Measurements from ENCODE around the gene CABYR.

CABYR gene

GRCh38 chr18:24138789-24139616 lies at the start of gene CABYR:
Gene CABYR, plus strand, starts transcription at chr18:24139062. Its CDS starts 4,053 bp downstream, at chr18:24143115.
- TF ChIP-seq CTCF (IDR thresholded peaks at IDR 0.05; ENCODE audit: low read depth, low read length, missing control alignments): no peak
- peak within 1 kb of the TSS; percentile 57 for H3K4me3 ChIP-seq (ENCODE audit: low read depth, low read length)
- peak; percentile 59 for DNase-seq (ENCODE audit: low read depth)
- in situ Hi-C loops (cut with HindIII; ENCODE audit: low sequenced_read_pairs): no loop called here

GRCh38 chr18:24089076-24089475 lies 49.8 kb upstream of the CABYR start:
- TF ChIP-seq CTCF (IDR thresholded peaks at IDR 0.05; ENCODE audit: low read depth, low read length, missing control alignments): no peak
- in situ Hi-C loops (cut with HindIII; ENCODE audit: low sequenced_read_pairs): no loop called here
- no peak overlapping the region for H3K4me3 ChIP-seq (ENCODE audit: low read depth, low read length)
- no peak for DNase-seq (ENCODE audit: low read depth)

- DNase-seq (ENCODE audit: low read depth): no peak
- no peak for TF ChIP-seq CTCF (IDR thresholded peaks at IDR 0.05; ENCODE audit: low read depth, low read length, missing control alignments)
- no peak overlapping the region for H3K4me3 ChIP-seq (ENCODE audit: low read depth, low read length)
- in situ Hi-C loops (cut with HindIII; ENCODE audit: low sequenced_read_pairs): no loop called here
These were observed 49.1 kb upstream of the CABYR start for GRCh38 chr18:24089515-24090337.

GRCh38 chr18:24090876-24091275 lies 48.0 kb upstream of the CABYR start:
- TF ChIP-seq CTCF (IDR thresholded peaks at IDR 0.05; ENCODE audit: low read depth, low read length, missing control alignments): no peak
- in situ Hi-C loops (cut with HindIII; ENCODE audit: low sequenced_read_pairs): no loop called here
- no peak for DNase-seq (ENCODE audit: low read depth)
- no peak overlapping the region for H3K4me3 ChIP-seq (ENCODE audit: low read depth, low read length)

GRCh38 chr18:24094561-24094960 lies 44.3 kb upstream of the CABYR start:
- in situ Hi-C loops (cut with HindIII; ENCODE audit: low sequenced_read_pairs): no loop called here

More at GRCh38 chr18:24094561-24094960, 44.3 kb upstream of the CABYR start:
- DNase-seq (ENCODE audit: low read depth): no peak
- H3K4me3 ChIP-seq (ENCODE audit: low read depth, low read length): no peak overlapping the region
- no peak for TF ChIP-seq CTCF (IDR thresholded peaks at IDR 0.05; ENCODE audit: low read depth, low read length, missing control alignments)
